HG03064 (cell line): ENCODE measurements around the gene LRRC41.
"Not testable (repeated sequence)": the region's sequence is repeated elsewhere in the genome, so short reads cannot be mapped to it uniquely, and the experiment has no call there.

ENCODE experiments used
- ATAC-seq: cut with Tn5 transposase; IDR thresholded peaks from one replicate; pipeline ENCODE4 v1.9.1; 2021; ENCODE audit warnings: low read depth; ENCODE audit not compliant: unreplicated experiment

Gene LRRC41

GRCh38 chr1:46328182-46328581 is 24.8 kb upstream of the LRRC41 start:
- not testable (repeated sequence) for ATAC-seq

GRCh38 chr1:46325285-46326076 is 22.1 kb upstream of the LRRC41 start:
- not testable (repeated sequence) for ATAC-seq

- ATAC-seq: not testable (repeated sequence)
Measured at GRCh38 chr1:46322191-46322590, 18.8 kb upstream of the LRRC41 start.

- ATAC-seq: not testable (repeated sequence)
Measured at GRCh38 chr1:46319960-46320914, 16.8 kb upstream of the LRRC41 start.

GRCh38 chr1:46319301-46319700 is 15.9 kb upstream of the LRRC41 start:
- not testable (repeated sequence) for ATAC-seq

- no peak for ATAC-seq
Measured at GRCh38 chr1:46317323-46317722, 13.9 kb upstream of the LRRC41 start.

GRCh38 chr1:46315669-46316403 is 12.4 kb upstream of the LRRC41 start:
- no peak for ATAC-seq

- ATAC-seq: no peak
Measured at GRCh38 chr1:46310321-46310720, 6.9 kb upstream of the LRRC41 start.

GRCh38 chr1:46309401-46310159 is 6.2 kb upstream of the LRRC41 start:
- no peak for ATAC-seq

GRCh38 chr1:46306159-46306530 is 2.7 kb upstream of the LRRC41 start:
- ATAC-seq: no peak

- ATAC-seq: peak; percentile 2
Measured at GRCh38 chr1:46303872-46304326, 483 bp upstream of the LRRC41 start.

GRCh38 chr1:46302641-46303037 is 777 bp downstream of the LRRC41 start:
- ATAC-seq: no peak

GRCh38 chr1:46301808-46302640 is 1.4 kb downstream of the LRRC41 start:
- ATAC-seq: no peak

- ATAC-seq: no peak
Measured at GRCh38 chr1:46301406-46301807, 2.0 kb downstream of the LRRC41 start.

- ATAC-seq: no peak
Measured at GRCh38 chr1:46300673-46301405, 2.6 kb downstream of the LRRC41 start.

GRCh38 chr1:46298387-46298786 is 5.0 kb downstream of the LRRC41 start:
- ATAC-seq: no peak

GRCh38 chr1:46295306-46295705 is 8.1 kb downstream of the LRRC41 start:
- ATAC-seq: no peak

GRCh38 chr1:46289976-46290375 is 13.4 kb downstream of the LRRC41 start:
- ATAC-seq: no peak

GRCh38 chr1:46289134-46289494 is 14.3 kb downstream of the LRRC41 start:
- no peak for ATAC-seq
